ENCODE data around the gene TPM1. TPM values are rescaled to one million over a fixed set of nuclear protein-coding genes. Genes with fewer than 3 reads are reported as not detected.
A peak's percentile ranks its signal among the peaks of the same experiment; 100 is the strongest.

TPM1 gene
- total and polyA plus RNA-seq, 4 donors, result 118 to 469 (median 192) TPM

DNA sequence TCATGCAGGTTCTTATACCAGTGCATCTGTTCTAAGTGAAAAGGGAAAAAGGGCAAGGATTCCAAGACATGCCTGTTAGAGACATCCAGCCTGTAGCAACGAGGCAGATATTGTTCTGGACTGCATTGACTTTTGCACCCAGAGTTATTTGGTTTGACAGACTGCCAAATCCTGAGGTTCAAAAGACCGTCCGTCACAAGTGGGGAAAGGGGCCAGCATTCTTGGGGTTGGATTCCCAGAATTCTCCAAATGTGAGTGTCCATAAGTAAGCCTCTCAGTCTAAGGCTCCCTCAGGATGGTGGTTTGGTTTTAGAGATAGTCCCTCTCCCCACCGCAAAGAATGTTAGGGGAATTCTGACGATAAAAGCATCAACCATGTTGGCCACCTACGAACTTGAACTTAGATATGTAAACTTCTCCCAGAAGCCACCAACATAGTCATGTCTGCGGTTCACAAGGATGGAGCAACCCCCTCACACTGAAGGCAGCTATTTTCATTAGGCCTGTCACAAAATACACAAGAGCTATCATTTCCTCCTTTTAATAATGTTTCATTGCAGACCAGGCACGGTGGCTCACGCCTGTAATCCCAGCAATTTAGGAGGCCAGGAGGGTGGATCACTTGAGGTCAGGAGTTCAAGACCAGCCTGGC is 65.5 kb downstream of the TPM1 start:
- peak; percentile 81 to 91 (median 90) for DNase-seq
- Histone ChIP-seq H3K4me3 (no peak overlapping the region), H3K36me3 (ENCODE audit: control insufficient read depth in 4 of 4, insufficient read depth in 4 of 4, low read length in 4 of 4) (no peaks in the 10 kb centered on the region), H3K27me3 (ENCODE audit: control insufficient read depth in 3 of 3, insufficient read depth in 3 of 3, low read length in 2 of 3) (no peaks in the 10 kb centered on the region), H3K27ac (ENCODE audit: low read depth in 1 of 2, low read length in 1 of 2) (peak overlapping the region in 1 of 2 donors; percentile 13), H3K9ac (ENCODE audit: insufficient read depth in 1 of 2, low read length in 2 of 2) (no peak overlapping the region), H3K4me1 (ENCODE audit: control insufficient read depth in 5 of 5, insufficient read depth in 5 of 5, low read length in 5 of 5) (peaks cover 0 to 7% (median 0%) of the 10 kb centered on the region in 5 donors), H3K9me3 (ENCODE audit: control insufficient read depth in 4 of 4, insufficient read depth in 3 of 4, low read length in 3 of 4) (no peaks in the 10 kb centered on the region)
- 49 to 66% methylated on average over 9 of the region's 9 CpGs for WGBS, 2 donors
- peak; percentile 35 for ATAC-seq (ENCODE audit: insufficient read depth, low FRiP score)
- TF ChIP-seq, protein P1, sequence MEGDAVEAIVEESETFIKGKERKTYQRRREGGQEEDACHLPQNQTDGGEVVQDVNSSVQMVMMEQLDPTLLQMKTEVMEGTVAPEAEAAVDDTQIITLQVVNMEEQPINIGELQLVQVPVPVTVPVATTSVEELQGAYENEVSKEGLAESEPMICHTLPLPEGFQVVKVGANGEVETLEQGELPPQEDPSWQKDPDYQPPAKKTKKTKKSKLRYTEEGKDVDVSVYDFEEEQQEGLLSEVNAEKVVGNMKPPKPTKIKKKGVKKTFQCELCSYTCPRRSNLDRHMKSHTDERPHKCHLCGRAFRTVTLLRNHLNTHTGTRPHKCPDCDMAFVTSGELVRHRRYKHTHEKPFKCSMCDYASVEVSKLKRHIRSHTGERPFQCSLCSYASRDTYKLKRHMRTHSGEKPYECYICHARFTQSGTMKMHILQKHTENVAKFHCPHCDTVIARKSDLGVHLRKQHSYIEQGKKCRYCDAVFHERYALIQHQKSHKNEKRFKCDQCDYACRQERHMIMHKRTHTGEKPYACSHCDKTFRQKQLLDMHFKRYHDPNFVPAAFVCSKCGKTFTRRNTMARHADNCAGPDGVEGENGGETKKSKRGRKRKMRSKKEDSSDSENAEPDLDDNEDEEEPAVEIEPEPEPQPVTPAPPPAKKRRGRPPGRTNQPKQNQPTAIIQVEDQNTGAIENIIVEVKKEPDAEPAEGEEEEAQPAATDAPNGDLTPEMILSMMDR (IDR thresholded peaks at IDR 0.05; ENCODE audit: control extremely low read depth, extremely low read depth), result no peak

DNA sequence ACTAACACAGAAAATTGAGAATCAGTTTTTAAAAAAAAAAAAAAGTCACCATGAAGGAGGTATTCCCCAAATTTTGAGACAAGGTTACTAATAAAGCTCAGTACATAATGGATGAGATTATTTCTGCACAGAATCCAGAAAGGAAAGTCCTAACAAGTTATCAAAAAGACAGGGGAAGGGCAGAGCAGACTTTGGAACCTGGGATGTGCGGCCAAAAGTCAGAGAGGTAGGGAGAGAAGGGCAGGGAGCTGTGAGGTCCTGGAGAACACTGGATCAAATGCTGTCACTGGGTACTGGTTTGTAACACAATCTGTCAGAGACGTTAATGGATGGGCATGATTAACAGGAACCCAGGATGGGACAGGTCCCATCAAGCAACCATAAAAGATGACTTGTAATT is 67.0 kb downstream of the TPM1 start:
- Histone ChIP-seq H3K36me3 (ENCODE audit: control insufficient read depth in 4 of 4, insufficient read depth in 4 of 4, low read length in 4 of 4) (no peaks in the 10 kb centered on the region), H3K4me1 (ENCODE audit: control insufficient read depth in 5 of 5, insufficient read depth in 5 of 5, low read length in 5 of 5) (peaks cover 0 to 7% (median 0%) of the 10 kb centered on the region in 5 donors), H3K4me3 (no peak overlapping the region), H3K9ac (ENCODE audit: insufficient read depth in 1 of 2, low read length in 2 of 2) (no peak overlapping the region), H3K27me3 (ENCODE audit: control insufficient read depth in 3 of 3, insufficient read depth in 3 of 3, low read length in 2 of 3) (no peaks in the 10 kb centered on the region), H3K9me3 (ENCODE audit: control insufficient read depth in 4 of 4, insufficient read depth in 3 of 4, low read length in 3 of 4) (peaks cover 0 to 1% (median 0%) of the 10 kb centered on the region in 4 donors), H3K27ac (ENCODE audit: low read depth in 1 of 2, low read length in 1 of 2) (no peak overlapping the region)
- TF ChIP-seq, protein P1 (IDR thresholded peaks at IDR 0.05; ENCODE audit: control extremely low read depth, extremely low read depth), result no peak
- DNase-seq (no peak), ATAC-seq (ENCODE audit: insufficient read depth, low FRiP score) (no peak)
- WGBS, 2 donors, result 92 to 100% methylated on average over 2 of the region's 2 CpGs

DNA sequence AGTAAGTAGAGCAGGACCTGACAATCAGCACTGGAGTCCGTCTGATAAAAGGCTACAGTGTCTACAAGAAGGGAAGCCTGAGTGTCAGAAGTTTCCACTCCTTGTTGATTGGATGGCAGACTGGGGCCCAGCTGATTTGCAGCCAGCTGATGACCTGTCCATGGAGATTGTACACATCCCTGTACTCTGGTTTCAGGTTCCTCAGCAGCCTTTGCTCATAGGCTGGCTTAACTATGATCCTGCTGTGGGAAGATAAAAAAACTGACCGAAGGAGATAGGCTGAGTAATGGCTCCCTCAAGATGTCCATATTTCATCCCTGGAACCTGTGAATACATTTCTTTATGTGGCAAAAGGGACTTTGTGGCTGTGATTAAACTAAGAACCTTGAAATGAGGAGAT is 67.4 kb downstream of the TPM1 start:
- ATAC-seq (ENCODE audit: insufficient read depth, low FRiP score), result no peak
- TF ChIP-seq, protein P1 (IDR thresholded peaks at IDR 0.05; ENCODE audit: control extremely low read depth, extremely low read depth), result no peak
- no peak overlapping the region for H3K27ac ChIP-seq (ENCODE audit: low read depth in 1 of 2, low read length in 1 of 2)

More for the DNA sequence above, 67.4 kb downstream of the TPM1 start:
- no peaks in the 10 kb centered on the region for H3K27me3 ChIP-seq (ENCODE audit: control insufficient read depth in 3 of 3, insufficient read depth in 3 of 3, low read length in 2 of 3)
- H3K9me3 ChIP-seq (ENCODE audit: control insufficient read depth in 4 of 4, insufficient read depth in 3 of 4, low read length in 3 of 4), result peaks cover 0 to 1% (median 0%) of the 10 kb centered on the region in 4 donors
- no peak overlapping the region for H3K9ac ChIP-seq (ENCODE audit: insufficient read depth in 1 of 2, low read length in 2 of 2)
- H3K36me3 ChIP-seq (ENCODE audit: control insufficient read depth in 4 of 4, insufficient read depth in 4 of 4, low read length in 4 of 4), result no peaks in the 10 kb centered on the region
- no peak overlapping the region for H3K4me3 ChIP-seq
- WGBS, 2 donors, result 92 to 93% methylated on average over 2 of the region's 2 CpGs
- peaks cover 0 to 7% (median 0%) of the 10 kb centered on the region in 5 donors for H3K4me1 ChIP-seq (ENCODE audit: control insufficient read depth in 5 of 5, insufficient read depth in 5 of 5, low read length in 5 of 5)
- DNase-seq, result no peak

All from lung (tissue), 12 donors.